Uterus (tissue), 4 donors: ENCODE results near the gene SLC2A13. TPM values are rescaled to one million over a fixed set of nuclear protein-coding genes. Genes with fewer than 3 reads are reported as not detected.

Source experiments
- DNase-seq, 2 donors: peaks; one replicate each; pipeline ENCODE4 v3.0.0-alpha.2; 2019 to 2020
- H3K27ac ChIP-seq, 2 donors: fragments of 200-600 bp; sonication (generic); 1 replicate in 1 of 2; 2 replicates in 1 of 2; pipeline ENCODE4 v1.5.1; 2016 to 2018
- H3K27me3 ChIP-seq, 2 donors: fragments of 200-600 bp; sonication (generic); one replicate each; pipeline ENCODE4 v1.5.1; 2018 to 2019; ENCODE audit warnings: control low read depth in 1 of 2
- H3K36me3 ChIP-seq, 2 donors: fragments of 200-600 bp; sonication (generic); one replicate each; pipeline ENCODE4 v1.5.1; 2019; ENCODE audit warnings: control low read depth in 1 of 2
- H3K4me1 ChIP-seq, 2 donors: fragments of 200-600 bp; sonication (generic); one replicate each; pipeline ENCODE4 v1.5.1; 2018 to 2019; ENCODE audit warnings: control low read depth in 1 of 2
- H3K4me3 ChIP-seq, 2 donors: fragments of 200-600 bp; sonication (generic); 1 replicate in 1 of 2; 2 replicates in 1 of 2; pipeline ENCODE4 v1.5.1; 2018 to 2019; ENCODE audit warnings: mild to moderate bottlenecking in 1 of 2
- H3K9me3 ChIP-seq, 2 donors: fragments of 200-600 bp; sonication (generic); one replicate each; pipeline ENCODE4 v1.5.1; 2019; ENCODE audit warnings: control low read depth in 1 of 2
- POLR2A ChIP-seq, 2 donors: fragments of 450-650 bp; IDR thresholded peaks; one replicate each; pipeline ENCODE4 v1.6.1; 2016; ENCODE audit warnings: antibody characterized with exemption in 2 of 2, mild to moderate bottlenecking in 1 of 2, moderate library complexity in 1 of 2
- intact Hi-C: fragments of 100-400 bp; cut with DNase I; formaldehyde crosslinking; loops from one replicate; pipeline ENCODE4 v1.15.1; 2023; ENCODE audit warnings: low total_unique reads
- total RNA-seq, 4 donors: library from RNA; depleted of rRNA in 3 of 4; stranded (reverse); fragments of >200 nt in 3 of 4; gene quantifications; one replicate each; pipeline versions ENCODE4 v1.1.0 to v1.2.4, GENCODE V29; 2014 to 2023
- TF ChIP-seq, protein P1 (sequence below), 4 experiments: fragments of 200-600 bp in 2 of 4; fragments of 450-650 bp in 2 of 4; sonication (generic) in 2 of 4; IDR thresholded peaks; one replicate each; pipeline ENCODE4 v1.5.1; 2016 to 2019; ENCODE audit warnings: antibody characterized with exemption in 4 of 4, mild to moderate bottlenecking in 2 of 4, moderate library complexity in 1 of 4
- donor health status: DM: yes; HTN: yes; CAD: no.

The SLC2A13 gene
- total RNA-seq, 4 donors from 2014 or later: 12.8 to 31.7 (median 15.3) TPM

DNA sequence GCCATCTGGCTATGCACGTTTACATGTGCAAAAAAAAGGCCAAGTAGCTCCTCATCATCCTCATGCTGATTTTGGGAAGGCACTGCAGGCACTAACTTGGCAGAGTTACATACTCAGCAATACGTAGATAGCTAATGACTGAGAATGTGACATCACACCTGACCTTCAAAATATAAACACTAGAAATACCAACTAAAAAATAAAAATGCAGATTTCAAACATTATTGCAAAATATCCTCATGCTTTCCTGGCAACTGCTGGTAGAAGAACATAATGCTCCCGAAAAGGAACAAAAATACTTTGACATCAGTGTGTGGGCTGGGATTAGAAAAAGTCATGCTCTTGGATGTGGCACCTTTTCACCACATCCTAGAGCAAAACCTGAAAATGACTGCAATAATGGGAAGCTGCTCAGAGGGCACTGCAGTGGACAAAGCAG lies 333.0 kb downstream of the SLC2A13 start:
- intact Hi-C loops: no loop called here

DNA sequence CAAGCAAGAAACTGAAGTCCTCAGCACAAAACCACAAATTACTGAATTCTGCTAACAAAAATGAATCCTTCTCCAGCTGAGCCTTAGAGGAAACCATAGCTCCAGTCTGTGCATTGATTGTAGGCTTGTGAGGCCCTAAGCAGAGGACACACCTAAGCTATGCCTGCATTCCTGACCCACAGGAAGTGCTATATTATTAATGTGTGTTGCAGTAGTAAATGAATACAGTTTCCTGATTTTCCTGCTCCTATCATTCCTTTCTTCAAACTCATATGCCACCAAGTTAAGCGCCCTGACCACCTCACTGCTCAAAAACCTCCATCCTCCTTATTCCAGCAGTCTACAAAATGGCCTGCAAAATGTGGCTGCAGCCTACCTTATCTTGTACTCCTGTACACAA lies 334.4 kb downstream of the SLC2A13 start:
- Histone ChIP-seq H3K36me3 (no peaks in the 10 kb centered on the region), H3K27me3 (no peaks in the 10 kb centered on the region), H3K9me3 (no peaks in the 10 kb centered on the region), H3K4me1 (no peaks in the 10 kb centered on the region), H3K27ac (no peak overlapping the region), H3K4me3 (no peak overlapping the region)
- intact Hi-C loops: no loop called here
- no peak for DNase-seq
- TF ChIP-seq, protein P1, sequence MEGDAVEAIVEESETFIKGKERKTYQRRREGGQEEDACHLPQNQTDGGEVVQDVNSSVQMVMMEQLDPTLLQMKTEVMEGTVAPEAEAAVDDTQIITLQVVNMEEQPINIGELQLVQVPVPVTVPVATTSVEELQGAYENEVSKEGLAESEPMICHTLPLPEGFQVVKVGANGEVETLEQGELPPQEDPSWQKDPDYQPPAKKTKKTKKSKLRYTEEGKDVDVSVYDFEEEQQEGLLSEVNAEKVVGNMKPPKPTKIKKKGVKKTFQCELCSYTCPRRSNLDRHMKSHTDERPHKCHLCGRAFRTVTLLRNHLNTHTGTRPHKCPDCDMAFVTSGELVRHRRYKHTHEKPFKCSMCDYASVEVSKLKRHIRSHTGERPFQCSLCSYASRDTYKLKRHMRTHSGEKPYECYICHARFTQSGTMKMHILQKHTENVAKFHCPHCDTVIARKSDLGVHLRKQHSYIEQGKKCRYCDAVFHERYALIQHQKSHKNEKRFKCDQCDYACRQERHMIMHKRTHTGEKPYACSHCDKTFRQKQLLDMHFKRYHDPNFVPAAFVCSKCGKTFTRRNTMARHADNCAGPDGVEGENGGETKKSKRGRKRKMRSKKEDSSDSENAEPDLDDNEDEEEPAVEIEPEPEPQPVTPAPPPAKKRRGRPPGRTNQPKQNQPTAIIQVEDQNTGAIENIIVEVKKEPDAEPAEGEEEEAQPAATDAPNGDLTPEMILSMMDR (IDR thresholded peaks at IDR 0.05): no peak
- no peak for TF ChIP-seq POLR2A (IDR thresholded peaks at IDR 0.05)

More for the DNA sequence above, 333.0 kb downstream of the SLC2A13 start:
- Histone ChIP-seq H3K9me3 (no peaks in the 10 kb centered on the region), H3K36me3 (no peaks in the 10 kb centered on the region), H3K4me1 (no peaks in the 10 kb centered on the region), H3K4me3 (no peak overlapping the region), H3K27me3 (no peaks in the 10 kb centered on the region), H3K27ac (no peak overlapping the region)
- no peak for DNase-seq
- no peak for TF ChIP-seq POLR2A (IDR thresholded peaks at IDR 0.05)
- TF ChIP-seq, protein P1 (IDR thresholded peaks at IDR 0.05): no peak

DNA sequence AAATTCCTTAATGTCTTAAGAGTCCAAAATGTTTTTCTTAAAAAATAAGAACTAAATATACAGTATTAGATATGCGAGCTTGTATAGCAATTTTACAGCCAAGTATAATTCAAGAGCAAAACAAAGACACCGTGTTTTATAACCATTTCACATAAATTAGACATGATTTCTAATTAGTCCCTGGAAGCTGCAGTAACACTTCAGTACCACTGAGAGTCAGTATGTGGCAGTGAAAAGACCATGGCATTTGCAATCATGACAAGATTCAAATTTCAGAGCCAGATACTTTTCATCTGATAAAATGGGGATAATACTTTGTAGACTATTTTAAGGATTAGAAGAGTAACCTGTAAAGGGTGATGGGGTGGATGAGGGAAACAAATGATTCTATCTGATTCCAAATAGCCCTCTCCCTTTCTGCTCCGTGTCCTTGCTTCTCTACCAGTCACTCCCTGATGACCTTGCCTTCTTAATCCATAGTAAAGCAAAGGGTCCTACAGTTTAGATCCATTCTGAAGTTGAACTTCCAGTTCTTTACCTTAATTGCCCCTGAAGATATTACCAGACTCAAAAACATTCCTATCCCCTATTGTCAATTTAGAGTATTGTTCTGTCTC lies 340.8 kb downstream of the SLC2A13 start:
- intact Hi-C loops: no loop called here
- no peak for TF ChIP-seq POLR2A (IDR thresholded peaks at IDR 0.05)
- TF ChIP-seq, protein P1 (IDR thresholded peaks at IDR 0.05): peak; percentile 61 to 78 (median 68)
- H3K27ac ChIP-seq: no peak overlapping the region
- no peak overlapping the region for H3K4me3 ChIP-seq
- DNase-seq: no peak
- H3K36me3 ChIP-seq: no peaks in the 10 kb centered on the region
- no peaks in the 10 kb centered on the region for H3K9me3 ChIP-seq
- no peaks in the 10 kb centered on the region for H3K27me3 ChIP-seq
- H3K4me1 ChIP-seq: no peaks in the 10 kb centered on the region

DNA sequence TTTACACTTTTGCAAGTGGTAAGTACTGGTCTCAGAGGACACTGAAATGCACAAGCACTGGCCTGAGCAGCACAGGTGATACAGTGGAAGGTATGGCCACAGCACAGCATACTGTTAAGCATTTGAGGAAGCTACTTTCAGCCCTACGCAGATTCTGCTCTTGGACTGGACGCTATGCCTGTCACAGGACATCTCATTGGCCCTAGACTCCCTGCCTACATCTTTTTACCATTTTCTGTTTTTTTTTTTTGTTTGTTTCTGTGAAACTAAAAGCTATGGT lies 342.1 kb downstream of the SLC2A13 start:
- Histone ChIP-seq H3K27ac (no peak overlapping the region), H3K36me3 (no peaks in the 10 kb centered on the region), H3K4me1 (no peaks in the 10 kb centered on the region), H3K27me3 (no peaks in the 10 kb centered on the region), H3K9me3 (no peaks in the 10 kb centered on the region), H3K4me3 (no peak overlapping the region)
- no peak for DNase-seq
- TF ChIP-seq POLR2A (IDR thresholded peaks at IDR 0.05): no peak
- TF ChIP-seq, protein P1 (IDR thresholded peaks at IDR 0.05): no peak
- intact Hi-C loops: no loop called here

DNA sequence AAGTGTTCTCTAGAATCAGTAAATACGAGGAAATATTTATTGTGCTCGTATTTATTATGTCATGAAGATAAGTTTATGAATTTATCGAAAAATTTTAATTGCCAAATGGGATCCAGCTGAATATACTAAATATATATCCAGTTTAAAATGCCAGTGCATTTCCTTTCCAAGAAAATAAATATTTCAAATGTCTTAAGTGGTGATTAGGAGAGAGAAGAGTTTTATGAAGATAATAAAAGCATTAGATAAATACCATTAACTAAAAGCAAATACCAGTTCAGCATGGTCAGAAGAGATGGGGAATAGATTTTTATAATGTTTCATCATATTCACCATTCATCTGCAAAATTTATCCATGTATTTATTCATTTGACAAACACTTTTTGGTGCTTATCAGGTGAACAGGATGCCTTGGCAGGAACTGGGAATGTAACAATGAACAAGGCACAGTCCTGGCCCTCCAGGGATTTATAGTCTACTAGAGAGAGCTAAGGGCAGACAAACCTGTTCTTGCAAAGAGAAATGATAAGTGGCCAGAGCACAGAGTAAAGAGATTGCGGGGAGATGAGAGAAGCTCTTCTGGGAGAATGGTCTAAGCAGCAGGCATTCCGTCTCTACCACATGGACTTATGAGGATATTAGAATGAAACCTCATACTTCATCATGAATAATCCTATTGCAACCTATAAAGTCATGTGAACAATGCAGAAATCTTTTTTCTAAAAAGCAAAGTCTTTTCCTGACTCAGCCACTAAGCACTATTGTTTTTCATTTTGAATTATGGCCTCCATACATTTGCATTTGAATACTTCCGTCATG lies 342.6 kb downstream of the SLC2A13 start:
- Histone ChIP-seq H3K27ac (no peak overlapping the region), H3K4me1 (no peaks in the 10 kb centered on the region), H3K36me3 (no peaks in the 10 kb centered on the region), H3K4me3 (no peak overlapping the region), H3K9me3 (no peaks in the 10 kb centered on the region), H3K27me3 (no peaks in the 10 kb centered on the region)
- no peak for DNase-seq
- intact Hi-C loops: no loop called here
- TF ChIP-seq, protein P1 (IDR thresholded peaks at IDR 0.05): no peak
- no peak for TF ChIP-seq POLR2A (IDR thresholded peaks at IDR 0.05)
